Uterus (tissue), 4 donors: Measurements from ENCODE around the gene TTC19. TPM values are rescaled to one million over a fixed set of nuclear protein-coding genes. Genes with fewer than 3 reads are reported as not detected.
A peak's percentile ranks its signal among the peaks of the same experiment; 100 is the strongest.

Source experiments
- DNase-seq, 2 donors: peaks; one replicate each; pipeline ENCODE4 v3.0.0-alpha.2; 2019 to 2020
- H3K27ac ChIP-seq, 2 donors: fragments of 200-600 bp; sonication (generic); 1 replicate in 1 of 2; 2 replicates in 1 of 2; pipeline ENCODE4 v1.5.1; 2016 to 2018
- H3K27me3 ChIP-seq, 2 donors: fragments of 200-600 bp; sonication (generic); one replicate each; pipeline ENCODE4 v1.5.1; 2018 to 2019; ENCODE audit warnings: control low read depth in 1 of 2
- H3K36me3 ChIP-seq, 2 donors: fragments of 200-600 bp; sonication (generic); one replicate each; pipeline ENCODE4 v1.5.1; 2019; ENCODE audit warnings: control low read depth in 1 of 2
- H3K4me1 ChIP-seq, 2 donors: fragments of 200-600 bp; sonication (generic); one replicate each; pipeline ENCODE4 v1.5.1; 2018 to 2019; ENCODE audit warnings: control low read depth in 1 of 2
- H3K4me3 ChIP-seq, 2 donors: fragments of 200-600 bp; sonication (generic); 1 replicate in 1 of 2; 2 replicates in 1 of 2; pipeline ENCODE4 v1.5.1; 2018 to 2019; ENCODE audit warnings: mild to moderate bottlenecking in 1 of 2
- H3K9me3 ChIP-seq, 2 donors: fragments of 200-600 bp; sonication (generic); one replicate each; pipeline ENCODE4 v1.5.1; 2019; ENCODE audit warnings: control low read depth in 1 of 2
- POLR2A ChIP-seq, 2 donors: fragments of 450-650 bp; IDR thresholded peaks; one replicate each; pipeline ENCODE4 v1.6.1; 2016; ENCODE audit warnings: antibody characterized with exemption in 2 of 2, mild to moderate bottlenecking in 1 of 2, moderate library complexity in 1 of 2
- intact Hi-C: fragments of 100-400 bp; cut with DNase I; formaldehyde crosslinking; loops from one replicate; pipeline ENCODE4 v1.15.1; 2023; ENCODE audit warnings: low total_unique reads
- total RNA-seq, 4 donors: library from RNA; depleted of rRNA in 3 of 4; stranded (reverse); fragments of >200 nt in 3 of 4; gene quantifications; one replicate each; pipeline versions ENCODE4 v1.1.0 to v1.2.4, GENCODE V29; 2014 to 2023
- TF ChIP-seq, protein P1 (sequence below), 4 experiments: fragments of 200-600 bp in 2 of 4; fragments of 450-650 bp in 2 of 4; sonication (generic) in 2 of 4; IDR thresholded peaks; one replicate each; pipeline ENCODE4 v1.5.1; 2016 to 2019; ENCODE audit warnings: antibody characterized with exemption in 4 of 4, mild to moderate bottlenecking in 2 of 4, moderate library complexity in 1 of 4
- donor health status: DM: yes; HTN: yes; CAD: no.

TTC19 gene
- total RNA-seq, 4 donors from 2014 or later = 38.4 to 71.2 (median 52.0) TPM

DNA sequence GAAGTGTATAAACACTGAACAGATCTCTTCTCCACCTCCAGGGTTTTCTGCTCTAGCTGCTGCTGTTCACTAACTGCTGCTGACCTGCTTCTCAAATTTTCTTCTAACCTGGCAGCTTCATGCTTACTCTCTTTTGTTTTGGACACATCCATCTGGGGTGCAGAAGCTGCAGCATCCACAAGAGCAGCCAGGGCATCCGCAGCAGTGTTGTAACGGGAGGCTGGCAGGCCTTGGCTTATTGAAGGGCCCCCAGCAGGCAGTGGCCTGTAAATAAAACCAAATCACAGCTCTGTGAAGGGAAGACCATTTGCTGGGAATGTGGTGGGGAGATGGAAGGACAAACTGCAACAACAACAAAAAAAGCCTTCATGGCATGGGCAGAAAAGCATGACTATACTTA lies 62.0 kb downstream of the TTC19 start:
- H3K4me3 ChIP-seq = no peak overlapping the region
- no peak for TF ChIP-seq POLR2A (IDR thresholded peaks at IDR 0.05)
- TF ChIP-seq, protein P1, sequence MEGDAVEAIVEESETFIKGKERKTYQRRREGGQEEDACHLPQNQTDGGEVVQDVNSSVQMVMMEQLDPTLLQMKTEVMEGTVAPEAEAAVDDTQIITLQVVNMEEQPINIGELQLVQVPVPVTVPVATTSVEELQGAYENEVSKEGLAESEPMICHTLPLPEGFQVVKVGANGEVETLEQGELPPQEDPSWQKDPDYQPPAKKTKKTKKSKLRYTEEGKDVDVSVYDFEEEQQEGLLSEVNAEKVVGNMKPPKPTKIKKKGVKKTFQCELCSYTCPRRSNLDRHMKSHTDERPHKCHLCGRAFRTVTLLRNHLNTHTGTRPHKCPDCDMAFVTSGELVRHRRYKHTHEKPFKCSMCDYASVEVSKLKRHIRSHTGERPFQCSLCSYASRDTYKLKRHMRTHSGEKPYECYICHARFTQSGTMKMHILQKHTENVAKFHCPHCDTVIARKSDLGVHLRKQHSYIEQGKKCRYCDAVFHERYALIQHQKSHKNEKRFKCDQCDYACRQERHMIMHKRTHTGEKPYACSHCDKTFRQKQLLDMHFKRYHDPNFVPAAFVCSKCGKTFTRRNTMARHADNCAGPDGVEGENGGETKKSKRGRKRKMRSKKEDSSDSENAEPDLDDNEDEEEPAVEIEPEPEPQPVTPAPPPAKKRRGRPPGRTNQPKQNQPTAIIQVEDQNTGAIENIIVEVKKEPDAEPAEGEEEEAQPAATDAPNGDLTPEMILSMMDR (IDR thresholded peaks at IDR 0.05) = no peak
- DNase-seq = no peak
- H3K27me3 ChIP-seq = no peaks in the 10 kb centered on the region
- peak overlapping the region in 1 of 2 donors; percentile 39 for H3K27ac ChIP-seq
- no peaks in the 10 kb centered on the region for H3K9me3 ChIP-seq
- H3K4me1 ChIP-seq = peaks cover 4 to 8% of the 10 kb centered on the region in 2 donors
- intact Hi-C loops = no loop called here
- no peaks in the 10 kb centered on the region for H3K36me3 ChIP-seq

GRCh38 chr17:16066125-16066524 lies 66.5 kb downstream of the TTC19 start:
- TF ChIP-seq, protein P1 (IDR thresholded peaks at IDR 0.05) = no peak
- TF ChIP-seq POLR2A (IDR thresholded peaks at IDR 0.05) = no peak
- intact Hi-C loops = no loop called here
- Histone ChIP-seq H3K27me3 (no peaks in the 10 kb centered on the region), H3K4me1 (no peaks in the 10 kb centered on the region), H3K36me3 (no peaks in the 10 kb centered on the region), H3K4me3 (no peak overlapping the region), H3K9me3 (no peaks in the 10 kb centered on the region), H3K27ac (no peak overlapping the region)
- DNase-seq = no peak

DNA sequence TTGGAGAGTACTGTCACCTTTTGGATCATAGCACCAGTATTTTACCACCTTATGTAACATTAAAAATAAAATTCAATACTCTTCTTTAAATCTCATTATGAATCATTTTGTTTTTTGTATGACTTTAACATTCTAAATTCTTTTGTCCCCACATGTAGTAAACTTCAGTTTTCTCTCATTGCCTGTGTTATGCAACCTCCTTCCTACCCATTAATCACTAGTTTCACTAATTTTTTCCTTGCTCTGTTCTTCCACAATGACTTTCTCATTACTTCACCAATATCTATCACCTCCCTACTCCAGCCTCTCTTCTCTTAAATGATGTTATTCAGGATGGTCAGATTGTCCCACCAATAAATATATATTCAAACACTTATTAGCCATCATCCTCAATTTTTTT lies 68.7 kb downstream of the TTC19 start:
- Histone ChIP-seq H3K9me3 (no peaks in the 10 kb centered on the region), H3K27me3 (no peaks in the 10 kb centered on the region), H3K27ac (peak overlapping the region in 1 of 2 donors; percentile 34), H3K4me3 (no peak overlapping the region), H3K4me1 (no peaks in the 10 kb centered on the region), H3K36me3 (no peaks in the 10 kb centered on the region)
- intact Hi-C loops = no loop called here
- DNase-seq = no peak
- TF ChIP-seq, protein P1 (IDR thresholded peaks at IDR 0.05) = no peak
- no peak for TF ChIP-seq POLR2A (IDR thresholded peaks at IDR 0.05)

GRCh38 chr17:16072031-16072430 lies 72.4 kb downstream of the TTC19 start:
- no peak for DNase-seq
- H3K27ac ChIP-seq = no peak overlapping the region
- no peak overlapping the region for H3K4me3 ChIP-seq
- TF ChIP-seq, protein P1 (IDR thresholded peaks at IDR 0.05) = no peak
- no peak for TF ChIP-seq POLR2A (IDR thresholded peaks at IDR 0.05)
- H3K27me3 ChIP-seq = no peaks in the 10 kb centered on the region
- intact Hi-C loops = no loop called here
- H3K4me1 ChIP-seq = no peaks in the 10 kb centered on the region
- H3K9me3 ChIP-seq = no peaks in the 10 kb centered on the region
- H3K36me3 ChIP-seq = no peaks in the 10 kb centered on the region

DNA sequence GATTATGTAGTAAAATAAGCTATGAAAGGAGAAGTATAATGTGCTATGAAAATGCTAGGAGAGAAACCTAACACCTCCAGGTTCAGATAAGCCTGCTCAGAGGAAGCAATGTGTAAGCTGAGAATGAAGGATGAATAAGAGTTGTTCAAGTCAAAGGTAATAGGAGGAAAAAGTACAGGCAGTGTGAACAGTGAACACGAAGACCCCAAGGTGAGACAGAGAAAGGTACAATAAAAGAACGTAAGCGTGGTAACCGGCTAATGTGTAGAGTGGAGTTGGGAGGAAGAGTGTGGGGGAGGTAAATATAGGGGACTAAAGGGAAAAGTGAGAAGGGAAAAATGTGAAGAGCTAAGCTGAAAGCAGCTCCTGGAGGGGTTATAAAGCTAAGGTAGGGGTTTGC lies 74.2 kb downstream of the TTC19 start:
- DNase-seq = no peak
- Histone ChIP-seq H3K27me3 (no peaks in the 10 kb centered on the region), H3K36me3 (no peaks in the 10 kb centered on the region), H3K4me3 (no peak overlapping the region), H3K4me1 (no peaks in the 10 kb centered on the region), H3K27ac (no peak overlapping the region), H3K9me3 (no peaks in the 10 kb centered on the region)
- intact Hi-C loops = no loop called here
- TF ChIP-seq POLR2A (IDR thresholded peaks at IDR 0.05) = no peak
- TF ChIP-seq, protein P1 (IDR thresholded peaks at IDR 0.05) = no peak
